HG02852 (cell line): ENCODE measurements around the gene CACNA1I.

ENCODE experiments used
- ATAC-seq: cut with Tn5 transposase; IDR thresholded peaks from one replicate; pipeline ENCODE4 v1.9.1; 2021; ENCODE audit warnings: mild to moderate bottlenecking, moderate library complexity; ENCODE audit not compliant: unreplicated experiment

The CACNA1I gene

DNA sequence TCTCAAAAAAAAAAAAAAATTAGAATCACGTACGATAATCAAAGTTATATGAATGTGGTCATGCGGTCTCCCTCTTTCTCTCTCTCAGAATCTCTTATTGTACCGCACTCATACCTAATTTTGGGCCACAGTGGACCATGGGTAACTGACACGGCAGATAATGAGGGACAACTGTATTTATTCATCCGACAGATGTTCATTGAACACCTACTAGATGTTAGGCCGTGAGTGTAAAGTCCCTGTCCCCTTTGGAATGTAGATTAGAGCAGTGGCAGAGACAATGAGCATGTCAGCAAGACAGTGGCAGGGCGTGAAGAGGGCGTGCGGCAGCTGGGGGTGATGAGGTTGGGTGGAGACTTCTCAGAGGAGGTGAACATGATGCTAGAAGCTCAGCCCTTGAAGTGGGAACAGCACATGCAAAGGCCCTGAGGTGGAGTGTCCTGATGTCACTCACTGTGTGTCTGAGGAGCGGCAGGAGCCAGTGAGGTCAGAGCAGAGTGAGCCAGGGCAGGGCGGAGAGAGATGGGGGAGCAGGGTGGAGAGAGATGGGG, 25.1 kb downstream of the CACNA1I start:
- no peak for ATAC-seq

DNA sequence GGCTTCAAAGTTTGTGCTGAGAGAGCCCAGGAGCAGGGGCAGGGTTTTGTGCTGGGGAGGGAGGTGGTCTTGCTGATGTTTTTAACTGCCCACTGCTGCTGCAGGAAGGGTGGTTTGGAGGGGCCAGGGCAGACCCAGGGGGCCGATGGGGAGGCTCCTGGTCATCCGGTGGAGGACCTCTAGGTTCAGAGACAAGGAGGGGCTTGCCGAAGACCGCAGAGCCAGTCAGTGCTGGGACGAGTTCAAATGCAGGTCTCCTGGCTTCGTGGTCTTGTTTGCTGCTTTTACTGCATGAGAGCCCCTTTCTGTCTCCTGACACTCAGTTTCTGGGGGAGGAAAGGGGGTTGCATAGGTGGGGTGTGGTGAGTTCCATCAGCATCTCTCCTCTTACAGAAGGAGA, 26.0 kb downstream of the CACNA1I start:
- no peak for ATAC-seq

DNA sequence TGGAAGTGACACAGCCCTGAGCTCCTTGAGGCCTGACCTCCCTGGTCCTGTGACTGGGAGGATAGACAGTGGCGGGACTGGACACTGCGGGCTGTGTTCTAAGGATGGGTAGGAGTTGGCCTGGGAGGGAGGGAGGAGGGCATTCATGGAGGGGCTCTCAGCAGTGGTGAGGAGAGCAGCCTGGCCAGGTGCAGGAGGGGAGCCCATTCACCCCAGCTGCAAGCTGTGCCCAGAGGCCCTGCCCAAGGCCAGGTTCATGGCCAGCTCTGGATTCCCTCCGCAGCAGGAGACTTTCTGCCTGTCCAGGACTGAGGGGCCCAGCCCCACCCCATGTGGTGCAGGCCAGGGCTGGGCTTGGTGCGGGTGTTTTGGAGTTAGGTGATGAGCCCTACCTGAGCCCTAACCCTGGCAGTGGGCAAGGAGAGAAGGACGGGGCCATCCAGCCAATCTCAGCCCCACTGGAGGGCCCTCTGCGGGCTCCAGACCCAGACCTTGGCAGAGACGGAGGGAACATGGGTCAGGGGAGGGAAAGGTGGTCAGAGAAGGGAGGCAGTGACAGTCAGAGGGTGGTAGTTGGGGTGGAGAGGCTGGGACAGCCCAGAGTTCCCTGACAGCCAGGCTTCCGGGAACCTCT, 26.8 kb downstream of the CACNA1I start:
- no peak for ATAC-seq

DNA sequence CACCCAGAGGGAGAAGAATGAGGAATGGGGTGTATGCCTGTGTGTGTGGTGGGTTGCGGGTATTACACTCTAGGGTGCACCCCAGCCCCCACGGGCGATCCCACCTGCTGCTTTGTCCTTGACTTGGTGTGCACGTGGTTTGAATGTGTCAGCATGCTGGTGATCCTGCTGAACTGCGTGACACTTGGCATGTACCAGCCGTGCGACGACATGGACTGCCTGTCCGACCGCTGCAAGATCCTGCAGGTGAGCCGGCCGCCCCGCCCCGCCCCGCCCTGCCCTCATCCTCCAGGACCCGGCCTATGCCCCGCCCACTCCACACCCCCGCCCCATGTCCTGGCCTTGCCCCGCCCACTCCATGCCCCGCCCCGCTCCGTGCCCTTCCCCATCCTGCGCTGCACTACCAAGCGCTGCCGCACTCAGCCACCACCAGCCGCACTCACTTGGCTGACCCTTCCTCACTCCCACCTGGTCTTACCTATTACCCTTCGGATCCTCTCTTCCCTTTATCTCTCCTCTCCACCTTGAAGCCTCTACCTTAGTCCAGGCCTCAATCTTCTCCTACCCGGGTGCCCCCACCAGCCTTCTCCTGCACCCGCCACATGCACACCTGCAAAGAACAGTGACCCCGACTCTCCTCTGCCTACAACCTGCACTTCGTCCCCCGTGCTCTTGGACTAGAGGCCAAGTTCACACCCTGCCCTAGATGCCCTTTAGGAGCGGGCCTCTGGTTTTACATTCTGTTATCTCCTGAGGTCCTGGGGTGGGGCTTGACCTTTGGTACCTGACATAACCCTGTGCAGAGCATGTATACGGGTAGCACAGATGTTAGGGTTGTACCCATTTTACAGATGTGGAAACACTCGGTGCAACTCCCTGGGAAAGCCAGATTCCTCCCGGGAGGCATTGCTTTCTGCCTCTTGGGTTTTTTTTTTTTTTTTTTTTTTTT, 27.7 kb downstream of the CACNA1I start:
- ATAC-seq: no peak

- ATAC-seq: no peak
Measured at GRCh38 chr22:39600491-39601179, 30.1 kb downstream of the CACNA1I start.

DNA sequence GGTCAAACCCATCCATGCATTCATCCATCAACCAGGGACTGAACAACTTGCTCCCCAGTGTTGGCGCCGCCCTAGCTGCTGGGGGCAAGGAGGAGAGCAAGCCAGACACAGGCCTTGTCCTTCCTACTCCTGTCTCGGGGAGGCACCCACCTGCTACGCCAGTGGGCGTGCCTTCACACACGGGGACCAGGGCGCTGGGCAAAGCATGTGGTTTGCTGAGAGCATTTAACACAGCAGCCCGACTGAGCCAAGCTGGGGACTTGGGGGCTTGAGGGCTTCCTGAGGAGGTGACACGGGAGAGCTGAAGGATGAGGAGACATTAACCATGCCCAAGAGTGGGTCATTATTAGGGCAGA, 30.6 kb downstream of the CACNA1I start:
- ATAC-seq: no peak

DNA sequence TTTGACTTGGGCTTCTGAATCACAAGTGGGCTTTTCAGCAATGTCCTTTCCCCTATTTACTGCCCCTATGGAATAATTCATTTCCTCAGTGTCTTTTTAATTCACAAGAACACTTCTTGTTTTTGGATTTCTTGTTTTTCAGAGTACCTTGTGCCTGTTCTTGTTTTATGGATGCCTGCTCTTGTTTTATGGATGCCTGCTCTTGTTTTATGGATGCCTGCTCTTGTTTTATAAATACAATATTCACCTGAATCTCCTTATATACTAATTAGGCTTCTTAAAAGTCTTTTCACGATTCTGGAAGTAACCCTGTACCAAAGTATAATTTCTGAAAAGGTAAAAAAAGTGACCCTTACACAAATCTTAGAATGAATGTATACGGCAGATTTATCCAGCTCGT, 32.8 kb downstream of the CACNA1I start:
- no peak for ATAC-seq

GRCh38 chr22:39610246-39610645, 39.7 kb downstream of the CACNA1I start:
- no peak for ATAC-seq

GRCh38 chr22:39610766-39611165, 40.2 kb downstream of the CACNA1I start:
- ATAC-seq: no peak

DNA sequence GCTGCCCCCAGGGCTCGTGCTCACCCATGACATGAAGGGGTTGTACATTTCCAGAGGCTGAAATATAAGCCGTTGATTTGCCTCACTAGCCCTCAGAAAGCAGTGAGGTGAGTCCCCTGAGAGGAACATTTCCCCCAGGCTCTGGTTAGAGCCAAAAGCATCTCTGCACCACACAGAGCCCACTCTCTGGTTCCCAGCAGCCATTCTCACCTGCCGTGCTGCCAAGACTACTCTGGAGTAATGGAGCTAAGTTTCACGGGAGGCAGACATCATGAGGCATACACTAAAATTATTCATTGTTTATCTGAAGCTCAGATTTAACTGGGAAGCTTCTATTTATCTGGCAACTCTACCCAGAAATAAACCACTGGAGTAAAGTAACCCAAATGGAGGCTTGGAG, 40.8 kb downstream of the CACNA1I start:
- no peak for ATAC-seq

DNA sequence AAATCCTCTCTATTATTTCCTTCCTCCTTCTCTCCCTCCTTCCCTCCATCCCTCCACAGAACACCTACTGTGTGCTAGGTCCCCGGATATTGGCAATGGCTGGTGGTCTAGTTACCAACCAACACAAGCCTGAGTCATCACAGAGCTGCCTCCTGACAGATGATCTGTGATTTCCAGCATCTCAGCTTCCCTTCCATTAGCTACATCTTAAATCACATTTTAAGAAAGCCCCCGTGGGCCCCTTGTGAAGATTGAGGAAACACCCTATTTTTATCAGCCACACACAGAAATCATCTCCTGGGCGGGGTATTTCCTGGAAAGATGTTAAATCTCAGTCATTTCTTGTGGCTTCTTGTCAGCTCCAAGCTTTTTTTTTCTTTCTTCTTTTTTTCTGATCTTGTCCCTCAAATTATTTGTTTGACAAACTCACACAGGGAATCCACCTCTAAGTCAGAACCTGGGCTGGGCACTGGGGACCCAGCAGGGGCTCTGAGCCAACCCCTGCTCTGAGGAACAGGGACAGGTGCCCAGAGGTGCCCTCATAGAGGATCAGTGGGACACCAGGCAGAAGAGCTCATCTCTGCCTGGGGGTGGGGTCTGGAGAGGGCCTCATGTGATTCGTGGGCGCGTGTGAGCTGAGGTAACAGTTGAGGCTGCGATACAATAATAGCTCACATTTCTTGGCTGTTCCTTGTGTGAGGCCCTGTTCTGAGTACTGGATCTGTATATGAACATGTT, 42.4 kb downstream of the CACNA1I start:
- ATAC-seq: no peak

DNA sequence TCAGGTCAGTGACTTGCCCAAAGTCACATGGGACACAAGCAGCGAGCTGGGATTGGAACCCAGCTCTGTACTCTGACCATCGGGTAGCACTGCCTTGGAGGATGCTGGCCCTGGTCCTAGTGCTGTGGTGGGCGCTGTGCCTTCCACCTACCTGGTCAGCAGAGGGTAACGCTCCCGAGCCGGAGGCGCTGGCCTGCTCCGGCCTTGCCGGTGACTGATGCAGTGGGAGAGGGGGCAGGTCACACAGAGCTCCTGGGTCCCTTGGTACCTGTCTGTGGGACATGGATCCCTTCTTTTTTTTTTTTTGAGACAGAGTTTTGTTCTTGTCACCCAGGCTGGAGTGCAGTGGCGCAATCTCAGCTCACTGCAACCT, 43.0 kb downstream of the CACNA1I start:
- ATAC-seq: no peak

DNA sequence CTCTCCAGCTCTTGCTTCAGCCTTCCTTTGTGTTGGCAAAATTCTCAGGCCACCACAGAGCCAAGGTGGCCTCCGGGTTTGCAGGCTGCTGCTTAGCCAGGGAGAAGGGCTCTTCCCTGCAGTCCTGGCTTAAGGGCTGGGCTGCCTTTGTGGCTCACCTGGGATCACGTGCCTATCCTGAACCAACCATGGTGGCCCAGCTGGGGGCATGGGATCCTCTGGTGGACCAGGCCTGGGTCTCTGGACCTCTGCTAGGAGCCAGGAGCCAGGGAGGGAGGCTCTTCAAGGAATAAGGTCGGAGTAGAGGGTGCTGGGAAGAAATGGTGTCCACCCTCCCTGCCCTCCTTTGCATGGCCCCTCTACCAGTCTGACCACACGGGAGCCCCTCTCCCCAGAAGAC, 43.9 kb downstream of the CACNA1I start:
- ATAC-seq: no peak

- ATAC-seq: no peak
Measured at GRCh38 chr22:39616051-39616450, 45.5 kb downstream of the CACNA1I start.

DNA sequence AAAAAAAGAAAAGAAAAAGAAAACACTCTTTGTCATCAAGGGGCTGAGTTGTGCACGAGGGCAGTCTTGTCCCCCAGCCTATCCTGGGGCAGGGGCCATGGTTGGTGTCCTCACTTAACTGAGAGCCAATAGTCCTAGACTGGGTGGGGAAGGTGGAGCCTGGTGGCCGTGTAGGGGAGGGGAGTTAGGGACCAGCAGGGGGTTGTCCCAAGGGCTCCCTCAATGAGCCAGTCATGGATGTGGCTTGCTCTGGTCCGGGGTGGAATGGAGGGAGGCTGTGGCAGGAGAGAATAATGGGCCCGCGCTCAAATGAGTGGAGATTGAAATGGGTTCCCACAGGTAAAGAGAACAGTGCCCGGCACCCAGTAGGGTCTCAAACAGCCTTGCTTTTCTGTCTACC, 46.2 kb downstream of the CACNA1I start:
- no peak for ATAC-seq

DNA sequence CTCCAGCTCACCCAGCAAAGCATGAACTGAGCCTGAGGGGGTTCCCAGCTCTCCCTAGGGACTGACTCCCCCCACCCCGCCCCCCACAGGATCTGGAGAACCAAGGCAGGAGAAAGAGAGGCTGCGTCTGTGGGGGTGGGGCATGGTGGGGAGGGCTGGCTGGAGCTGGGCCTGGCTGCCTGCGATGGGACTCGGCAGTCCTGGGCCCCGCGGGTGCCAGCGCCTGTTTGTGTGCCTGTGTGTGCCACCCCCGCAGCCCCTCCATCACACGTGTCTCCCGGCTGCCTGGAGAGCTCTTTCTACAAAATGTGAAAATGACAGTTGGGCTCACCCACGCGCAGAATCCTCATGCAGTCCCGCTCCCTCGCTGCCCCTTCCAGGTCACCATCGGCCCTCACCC, 46.8 kb downstream of the CACNA1I start:
- ATAC-seq: no peak

- ATAC-seq: no peak
Measured at GRCh38 chr22:39617970-39618757, 47.6 kb downstream of the CACNA1I start.

DNA sequence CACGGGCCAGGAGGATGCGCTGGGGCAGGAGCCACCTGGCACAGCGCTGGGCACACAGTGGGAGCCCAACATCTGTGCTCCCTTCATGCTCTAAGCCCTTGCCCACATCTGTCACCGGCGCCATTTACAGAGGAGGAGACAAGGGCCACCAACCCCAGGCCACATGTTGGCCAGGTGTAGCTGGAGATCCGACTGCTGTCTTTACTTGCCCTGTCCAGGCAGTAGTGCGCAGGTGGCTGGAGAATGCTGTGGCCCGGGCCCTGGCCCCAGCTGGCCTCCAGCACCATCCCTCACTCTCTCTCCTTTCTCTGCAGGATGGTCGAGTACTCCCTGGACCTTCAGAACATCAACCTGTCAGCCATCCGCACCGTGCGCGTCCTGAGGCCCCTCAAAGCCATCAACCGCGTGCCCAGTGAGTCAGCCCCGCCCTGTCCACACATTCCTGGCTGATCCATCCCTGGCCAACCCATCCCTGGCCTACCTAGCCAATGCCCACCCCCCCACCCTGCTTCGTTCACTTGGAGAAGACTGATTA, 48.5 kb downstream of the CACNA1I start:
- ATAC-seq: no peak

DNA sequence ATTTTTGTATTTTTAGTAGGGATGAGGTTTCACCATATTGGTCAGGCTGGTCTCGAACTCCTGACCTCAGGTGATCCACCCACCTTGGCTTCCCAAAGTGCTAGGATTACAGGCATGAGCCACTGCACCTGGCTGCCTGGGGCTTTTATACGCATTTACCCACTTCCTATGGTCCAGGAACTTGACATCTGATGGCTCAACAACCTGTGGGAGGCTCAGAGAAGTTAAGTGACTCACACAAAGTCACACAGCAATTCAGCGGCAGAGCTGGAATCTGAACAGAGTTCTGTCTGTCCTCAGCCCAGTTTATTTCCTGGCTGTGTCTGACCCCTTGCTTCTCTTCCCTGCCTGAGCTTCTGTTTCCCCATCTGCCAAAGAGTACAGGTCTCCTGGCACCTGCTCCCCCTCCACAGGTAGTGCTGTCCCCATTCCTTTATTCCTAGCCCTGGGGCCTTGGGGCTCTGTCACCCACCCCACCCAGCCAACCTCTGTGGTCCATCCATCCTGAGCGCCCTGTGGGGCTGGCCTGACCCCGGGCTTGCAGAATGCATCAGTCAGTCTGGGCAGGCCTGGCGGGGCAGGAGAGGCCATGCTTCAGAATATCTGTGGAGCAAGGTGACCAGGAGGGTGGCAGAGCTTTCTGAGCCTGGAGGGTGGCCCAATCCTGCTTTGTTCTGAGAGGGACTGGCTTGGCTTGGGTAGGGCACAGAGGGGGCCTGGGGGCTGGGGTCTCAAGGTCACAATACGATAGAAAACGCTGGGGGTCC, 50.6 kb downstream of the CACNA1I start:
- no peak for ATAC-seq
